K562 (cell line): ENCODE data around the gene ARHGEF6. TPM values are rescaled to one million over a fixed set of nuclear protein-coding genes. Genes with fewer than 3 reads are reported as not detected.

Experiments used
- ATAC-seq: fragments of 200-7000 bp; cut with Tn5 transposase; 3 replicates; pipeline ENCODE4 v1.9.1; 2020; ENCODE audit warnings: moderate library complexity
- BruUV-seq: library from RNA; stranded (reverse); fragments of 400-500 nt; replicated peaks from 2 replicates; lab custom pipeline; 2021; lab: Mats Ljungman, UMichigan
- CTCF ChIA-PET: fragments of 300-600 bp; formaldehyde crosslinking; extraction: SDS; loops from one replicate; lab custom pipeline; 2021; ENCODE audit warnings: low intra/inter-chr PET ratio; lab: Yijun Ruan, JAX
- POLR2A ChIA-PET: fragments of 300-600, 350-650 bp; sonication (Branson Sonifier 250); formaldehyde crosslinking; extraction: SDS; loops from one replicate; lab custom pipeline; 2021; ENCODE audit warnings: antibody characterized with exemption, inconsistent platforms; lab: Yijun Ruan, JAX
- DNase-seq, 4 experiments: peaks; one replicate each; pipeline versions ENCODE4 v3.0.0 to v3.0.0-alpha.2; 2011 to 2018; ENCODE audit warnings: low spot score in 3 of 4, mixed read lengths in 3 of 4; ENCODE audit errors: extremely low read depth in 1 of 4
- FAIRE-seq: peaks from 2 replicates; lab custom pipeline; 2011; peaks lifted over from hg19 to GRCh38; lab: Jason Lieb, UNC
- H2AFZ ChIP-seq: 2 replicates; pipeline ENCODE4 v1.6.0; 2011; ENCODE audit warnings: low read depth, low read length, control low read depth, inconsistent platforms
- H3K27ac ChIP-seq: fragments of 200-600 bp; 3 replicates; pipeline ENCODE4 v1.8.0; 2011; ENCODE audit warnings: low read depth, mild to moderate bottlenecking, control low read depth, inconsistent platforms, low read length, moderate library complexity, mixed read lengths; ENCODE audit errors: extremely low read depth
- H3K27me3 ChIP-seq, 2 experiments: fragments of 300-600 bp in 1 of 2; 2 replicates in 1 of 2; 3 replicates in 1 of 2; pipeline versions ENCODE4 v1.6.0 to v1.8.0; 2011; ENCODE audit warnings: inconsistent platforms in 2 of 2, low read length in 2 of 2, mild to moderate bottlenecking in 1 of 2, mixed read lengths in 1 of 2, moderate library complexity in 1 of 2; ENCODE audit not compliant: control insufficient read depth in 2 of 2, insufficient read depth in 2 of 2
- H3K36me3 ChIP-seq: fragments of 300-600 bp; 3 replicates; pipeline ENCODE4 v1.8.0; 2011; ENCODE audit warnings: mild to moderate bottlenecking, low read length, inconsistent platforms; ENCODE audit not compliant: control insufficient read depth, insufficient read depth
- H3K4me1 ChIP-seq, 2 experiments: fragments of 200-600 bp in 1 of 2; replicated peaks in 1 of 2; 2 replicates in 1 of 2; 3 replicates in 1 of 2; pipeline versions ENCODE4 v1.5.1 to v1.8.0; 2011; ENCODE audit warnings: inconsistent platforms in 2 of 2, low read length in 2 of 2, mild to moderate bottlenecking in 1 of 2, mixed read lengths in 1 of 2, moderate library complexity in 1 of 2; ENCODE audit not compliant: control insufficient read depth in 2 of 2, insufficient read depth in 2 of 2
- H3K4me2 ChIP-seq: 2 replicates; pipeline ENCODE4 v1.6.1; 2011; ENCODE audit warnings: low read length, control low read depth, inconsistent platforms, mixed read lengths; ENCODE audit not compliant: insufficient read depth
- H3K4me3 ChIP-seq: fragments of 200-600 bp; sonication (generic), shearing (Covaris generic); 2 replicates; pipeline ENCODE4 v1.5.1; 2016; ENCODE audit warnings: control low read depth, inconsistent platforms
- H3K79me2 ChIP-seq: fragments of 200-600 bp; 3 replicates; pipeline ENCODE4 v1.8.0; 2011; ENCODE audit warnings: low read length, inconsistent platforms; ENCODE audit not compliant: control insufficient read depth, insufficient read depth
- H3K9ac ChIP-seq, 2 experiments: 2 replicates each; pipeline versions ENCODE4 v1.6.0 to v1.6.1; 2011; ENCODE audit warnings: low read depth in 2 of 2, low read length in 2 of 2, control low read depth in 1 of 2, inconsistent platforms in 1 of 2, mild to moderate bottlenecking in 1 of 2, mixed read lengths in 1 of 2; ENCODE audit not compliant: insufficient read depth in 1 of 2
- H3K9me1 ChIP-seq: one replicate; pipeline ENCODE4 v1.6.0; 2011; ENCODE audit warnings: inconsistent platforms, mild to moderate bottlenecking, low read length, moderate library complexity; ENCODE audit not compliant: control insufficient read depth, insufficient read depth
- H3K9me3 ChIP-seq: replicated peaks from 2 replicates; pipeline ENCODE4 v1.5.1; 2011; ENCODE audit warnings: low read depth, low read length, inconsistent platforms; ENCODE audit not compliant: control insufficient read depth, insufficient read depth
- H4K20me1 ChIP-seq: replicated peaks from 2 replicates; pipeline ENCODE4 v1.6.1; 2011; ENCODE audit warnings: low read length, inconsistent platforms, mixed read lengths; ENCODE audit not compliant: control insufficient read depth, insufficient read depth
- HIVEP1 ChIP-seq: fragments of 250-450 bp; sonication (Bioruptor Pico); IDR thresholded peaks from 2 replicates; pipeline ENCODE4 v1.4.0; 2020; ENCODE audit warnings: mild to moderate bottlenecking
- KAT7 ChIP-seq: sonication (generic); formaldehyde crosslinking; IDR thresholded peaks from 2 replicates; pipeline ENCODE4 v1.8.0; 2022; ENCODE audit warnings: missing genetic modification reagents, mild to moderate bottlenecking, borderline replicate concordance
- MTA1 ChIP-seq: fragments of 450-650 bp; IDR thresholded peaks from 2 replicates; pipeline ENCODE4 v1.6.1; 2017; ENCODE audit warnings: borderline replicate concordance
- MXI1 ChIP-seq: IDR thresholded peaks from 2 replicates; pipeline ENCODE4 v1.6.1; 2011; ENCODE audit warnings: low read depth, mild to moderate bottlenecking, improper control_type of control experiment, low read length
- ZNF121 ChIP-seq: sonication (generic); formaldehyde crosslinking; conservative IDR thresholded peaks from 2 replicates; pipeline ENCODE4 v1.8.0; 2022; ENCODE audit warnings: missing genetic modification reagents
- WGBS: fragments of 100-300 bp; shearing (Covaris generic); methylation state at CpG from one replicate; pipeline ENCODE4 v1.1.6; 2016; ENCODE audit warnings: low coverage, mixed read lengths; ENCODE audit not compliant: insufficient coverage; ENCODE audit errors: missing lambda C conversion rate; 5-methylcytosine and 5-hydroxymethylcytosine counted together
- in situ Hi-C: fragments of 300-500 bp; cut with MboI; formaldehyde crosslinking; loops from 4 replicates; pipeline ENCODE4 v1.15.0; 2018; ENCODE audit warnings: inconsistent platforms, mixed read lengths
- intact Hi-C: fragments of 100-400 bp; cut with micrococcal nuclease; formaldehyde crosslinking; loops from 2 replicates; pipeline ENCODE4 v1.14.2; 2022
- polyA plus RNA-seq, 8 experiments: library from polyadenylated mRNA; depleted of rRNA in 4 of 8; stranded (reverse) in 5 of 8; unstranded in 3 of 8; fragments of >200 nt; fragmentation: Nextera tagmentation in 2 of 8; fragmentation: Illumina TruSeq in 1 of 8; extraction: Ambion mirVana in 2 of 8; extraction: Trizol in 1 of 8; gene quantifications; 2 replicates each; pipeline versions ENCODE4 v1.2.1 to v1.2.3, GENCODE V29; 2011 to 2014; ENCODE audit warnings: inconsistent platforms in 1 of 8, missing spikeins in 1 of 8
- total RNA-seq, 7 experiments: library from RNA; depleted of rRNA in 6 of 7; stranded (reverse); fragments of >200 nt in 6 of 7; fragmentation: Illumina TruSeq in 2 of 7; extraction: Trizol in 2 of 7; gene quantifications; 2 replicates each; pipeline versions ENCODE4 v1.2.1 to v1.2.3, GENCODE V29; 2011 to 2021; ENCODE audit warnings: low replicate concordance in 1 of 7
- TF ChIP-seq, protein P1 (sequence below): fragments of 250-450 bp; sonication (Bioruptor Pico); IDR thresholded peaks from 2 replicates; pipeline ENCODE4 v1.8.0; 2021; ENCODE audit warnings: borderline replicate concordance, mild to moderate bottlenecking, moderate library complexity; ENCODE audit not compliant: poor library complexity, severe bottlenecking
- TF ChIP-seq, protein P2 (sequence below): IDR thresholded peaks from 2 replicates; pipeline ENCODE4 v1.6.1; 2011; ENCODE audit warnings: borderline replicate concordance, low read depth, mild to moderate bottlenecking, moderate library complexity, low read length; ENCODE audit not compliant: insufficient read depth, poor library complexity, severe bottlenecking

The ARHGEF6 gene
- total and polyA plus RNA-seq, 9 of the 15 experiments (the other 6 are each of a cell fraction or from before 2014, with no cell fraction given) = 2.9 to 22.1 (median 13.3) TPM

DNA sequence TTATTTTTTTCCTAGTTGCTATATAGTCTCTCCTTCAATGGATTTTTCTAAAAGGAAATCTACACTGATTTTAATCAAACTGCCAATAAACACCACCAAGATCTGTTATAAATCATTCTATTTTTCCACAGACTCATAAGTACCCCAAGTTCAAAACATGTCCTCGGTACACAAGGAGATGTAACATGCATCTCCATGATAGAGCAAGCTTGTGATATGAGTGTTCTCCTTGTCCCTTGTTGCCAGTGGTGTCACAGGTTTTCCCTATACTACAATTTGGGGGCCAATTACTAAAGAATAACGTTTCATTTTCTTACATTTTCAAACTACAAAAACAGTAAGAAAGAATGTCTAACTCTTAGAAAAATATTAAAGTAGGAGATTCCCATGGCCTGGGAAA is 491 bp downstream of the ARHGEF6 start:
- Histone ChIP-seq H3K9me3 (no peaks in the 10 kb centered on the region), H3K4me2 (no peak overlapping the region; the same call in 1 of the 2 replicates), H2AFZ (peak overlapping the region; percentile 67; the same call in 1 of the 2 replicates), H3K9me1 (no peaks in the 10 kb centered on the region), H3K9ac (no peak overlapping the region), H3K4me1 (peaks cover 0 to 21% of the 10 kb centered on the region in 2 experiments; a peak in 4 of 5 replicates), H3K36me3 (no peaks in the 10 kb centered on the region), H4K20me1 (no peaks in the 10 kb centered on the region), H3K27ac (no peak overlapping the region), H3K27me3 (no peaks in the 10 kb centered on the region), H3K79me2 (no peaks in the 10 kb centered on the region), H3K4me3 (no peak overlapping the region)
- TF ChIP-seq HIVEP1 (CRISPR knock-in tag) = no peak
- TF ChIP-seq MXI1 = no peak
- TF ChIP-seq, protein P1, sequence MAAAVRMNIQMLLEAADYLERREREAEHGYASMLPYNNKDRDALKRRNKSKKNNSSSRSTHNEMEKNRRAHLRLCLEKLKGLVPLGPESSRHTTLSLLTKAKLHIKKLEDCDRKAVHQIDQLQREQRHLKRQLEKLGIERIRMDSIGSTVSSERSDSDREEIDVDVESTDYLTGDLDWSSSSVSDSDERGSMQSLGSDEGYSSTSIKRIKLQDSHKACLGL (CRISPR knock-in tag) = no peak
- no peak for TF ChIP-seq ZNF121 (CRISPR knock-in tag)
- no peak for TF ChIP-seq KAT7 (CRISPR knock-in tag)
- TF ChIP-seq MTA1 = no peak
- TF ChIP-seq, protein P2, sequence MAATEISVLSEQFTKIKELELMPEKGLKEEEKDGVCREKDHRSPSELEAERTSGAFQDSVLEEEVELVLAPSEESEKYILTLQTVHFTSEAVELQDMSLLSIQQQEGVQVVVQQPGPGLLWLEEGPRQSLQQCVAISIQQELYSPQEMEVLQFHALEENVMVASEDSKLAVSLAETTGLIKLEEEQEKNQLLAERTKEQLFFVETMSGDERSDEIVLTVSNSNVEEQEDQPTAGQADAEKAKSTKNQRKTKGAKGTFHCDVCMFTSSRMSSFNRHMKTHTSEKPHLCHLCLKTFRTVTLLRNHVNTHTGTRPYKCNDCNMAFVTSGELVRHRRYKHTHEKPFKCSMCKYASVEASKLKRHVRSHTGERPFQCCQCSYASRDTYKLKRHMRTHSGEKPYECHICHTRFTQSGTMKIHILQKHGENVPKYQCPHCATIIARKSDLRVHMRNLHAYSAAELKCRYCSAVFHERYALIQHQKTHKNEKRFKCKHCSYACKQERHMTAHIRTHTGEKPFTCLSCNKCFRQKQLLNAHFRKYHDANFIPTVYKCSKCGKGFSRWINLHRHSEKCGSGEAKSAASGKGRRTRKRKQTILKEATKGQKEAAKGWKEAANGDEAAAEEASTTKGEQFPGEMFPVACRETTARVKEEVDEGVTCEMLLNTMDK = no peak
- ATAC-seq (0 out of 3 replicates have a peak, but pooled peaks have one; percentile 20), FAIRE-seq (no peak), DNase-seq (no peak)
- CTCF ChIA-PET = no interaction called here
- WGBS = 0% methylated on average over 2 of the region's 2 CpGs
- in situ Hi-C loops = no loop called here
- POLR2A ChIA-PET = interaction anchor here (1.0 kb wide), 1 partner anchor 14 kb away, joined by 4 read pairs; no protein-coding TSS in a partner anchor
- intact Hi-C loops = no loop called here
- BruUV-seq = TSS peak; percentile 61
